Testis (tissue), 2 donors: Measurements from ENCODE around the gene ORMDL3.

ENCODE experiments used
- CTCF ChIP-seq, 3 experiments: fragments of 450-650 bp in 2 of 3; fragments of 200-600 bp in 1 of 3; sonication (generic) in 1 of 3; IDR thresholded peaks; one replicate each; pipeline ENCODE4 v1.5.1; 2016 to 2019; ENCODE audit warnings: antibody characterized with exemption in 3 of 3, mild to moderate bottlenecking in 2 of 3, moderate library complexity in 1 of 3
- POLR2A ChIP-seq: fragments of 450-650 bp; IDR thresholded peaks from one replicate; pipeline ENCODE4 v1.6.1; 2017; ENCODE audit warnings: antibody characterized with exemption, mild to moderate bottlenecking, moderate library complexity

GRCh38 chr17:39887078-39887477 lies 40.3 kb downstream of the ORMDL3 start:
- TF ChIP-seq CTCF (IDR thresholded peaks at IDR 0.05) (no peak), POLR2A (no peak)
